ENCODE data around the gene LSP1.
A peak's percentile ranks its signal among the peaks of the same experiment; 100 is the strongest.

DNA sequence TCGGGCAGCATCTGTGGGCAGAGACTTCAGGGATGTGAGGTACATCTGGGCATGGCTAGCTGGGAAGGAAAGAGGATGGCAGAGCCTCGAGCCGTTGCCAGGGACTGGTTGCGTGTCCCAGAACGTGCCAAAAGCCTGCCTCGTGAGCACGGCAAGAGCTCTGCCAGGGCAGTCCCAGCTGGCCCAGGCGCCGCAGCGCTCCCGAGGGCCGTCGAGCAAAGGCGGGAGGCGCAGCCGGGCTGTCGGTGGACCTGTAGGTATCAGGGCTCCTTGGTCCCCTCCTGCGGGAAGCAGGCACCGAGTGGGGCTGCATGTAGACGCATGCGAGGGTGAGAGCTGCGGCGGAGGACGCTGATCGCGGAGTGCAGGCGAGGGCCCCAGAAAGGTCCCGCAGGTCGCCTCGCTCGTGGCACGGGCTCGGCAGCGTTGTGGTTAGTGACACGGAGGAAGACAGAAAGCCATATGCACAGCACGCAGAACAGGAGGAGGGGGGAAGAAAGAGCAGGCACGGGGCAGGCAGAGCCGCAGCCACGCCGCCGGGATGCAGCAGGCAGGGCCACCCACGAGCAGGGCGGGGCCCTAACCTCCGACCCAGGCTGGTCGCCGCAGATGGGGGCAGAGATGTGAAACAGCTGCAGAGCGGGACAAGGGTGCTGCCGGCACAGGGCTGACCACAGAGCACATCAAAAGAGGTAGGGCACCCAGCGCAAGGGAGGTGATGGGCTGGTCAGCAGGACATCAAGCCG, 18.0 kb downstream of the LSP1 start:
- TF ChIP-seq TAF1 (IDR thresholded peaks at IDR 0.05; ENCODE audit: low read depth) = no peak
- TF ChIP-seq REST (IDR thresholded peaks at IDR 0.05; ENCODE audit: low read depth) = no peak
- no peak for TF ChIP-seq CEBPB (IDR thresholded peaks at IDR 0.05)
- 0 out of 2 replicates have a peak, but pooled peaks have one; percentile 26 for TF ChIP-seq MAX (IDR thresholded peaks at IDR 0.05)
- no peak for TF ChIP-seq YY1 (IDR thresholded peaks at IDR 0.05; ENCODE audit: low read depth)
- no peak for TF ChIP-seq RAD21 (IDR thresholded peaks at IDR 0.05; ENCODE audit: low read depth)
- no peak for TF ChIP-seq USF1 (IDR thresholded peaks at IDR 0.05)
- TF ChIP-seq NFIC (IDR thresholded peaks at IDR 0.05) = no peak
- TF ChIP-seq FOXM1 (IDR thresholded peaks at IDR 0.05; ENCODE audit: borderline replicate concordance, low read depth) = no peak

Data from Ishikawa (cell line).